GM19043 (cell line): ENCODE measurements around the gene ERCC5.

Source experiments
- ATAC-seq: cut with Tn5 transposase; IDR thresholded peaks from one replicate; pipeline ENCODE4 v1.9.1; 2021; ENCODE audit warnings: low read depth; ENCODE audit not compliant: unreplicated experiment

ERCC5 gene

GRCh38 chr13:102879793-102880499, 34.1 kb downstream of the ERCC5 start:
- no peak for ATAC-seq

GRCh38 chr13:102881819-102882686, 36.2 kb downstream of the ERCC5 start:
- no peak for ATAC-seq

DNA sequence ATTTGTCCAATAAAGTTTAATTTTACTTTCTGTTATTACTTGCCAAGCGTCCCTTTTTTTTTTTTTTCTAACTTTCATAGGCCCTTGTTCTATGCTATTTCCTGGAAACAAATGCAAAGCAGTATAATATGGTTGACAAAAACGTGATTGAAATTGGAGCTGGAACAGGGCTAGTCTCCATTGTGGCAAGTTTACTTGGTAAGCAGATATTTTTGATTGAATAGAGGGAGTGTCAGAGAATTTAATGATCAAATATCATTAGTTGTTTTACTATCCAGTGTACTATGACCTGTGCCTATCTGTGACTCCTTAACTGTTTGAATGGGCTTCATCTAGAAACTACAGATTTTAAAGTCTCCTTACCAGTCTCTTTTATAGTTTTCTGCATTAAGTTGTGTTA, 46.7 kb downstream of the ERCC5 start:
- no peak for ATAC-seq

GRCh38 chr13:102897371-102898138, 51.7 kb downstream of the ERCC5 start:
- no peak for ATAC-seq

DNA sequence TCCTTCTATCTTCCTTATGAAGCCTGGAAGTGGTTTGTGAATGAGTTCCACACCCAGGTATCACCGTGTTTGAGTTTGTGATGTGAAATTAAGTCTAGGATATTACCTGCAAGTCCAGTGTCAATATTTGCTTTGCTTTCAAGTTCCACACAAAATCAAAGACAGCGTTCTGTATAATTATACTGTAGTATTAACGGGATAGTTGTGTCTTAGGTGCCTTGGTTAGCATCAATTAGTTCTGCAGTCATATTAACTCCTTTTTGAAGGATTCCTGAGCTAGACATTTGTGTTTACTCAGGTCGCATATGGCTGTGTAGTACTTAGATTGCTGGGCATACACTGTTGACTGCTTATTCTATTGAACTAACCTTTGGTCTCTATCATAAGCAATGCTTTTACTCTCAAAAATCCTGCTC, 54.4 kb downstream of the ERCC5 start:
- ATAC-seq, result no peak

GRCh38 chr13:102901056-102901455, 55.2 kb downstream of the ERCC5 start:
- ATAC-seq, result no peak

DNA sequence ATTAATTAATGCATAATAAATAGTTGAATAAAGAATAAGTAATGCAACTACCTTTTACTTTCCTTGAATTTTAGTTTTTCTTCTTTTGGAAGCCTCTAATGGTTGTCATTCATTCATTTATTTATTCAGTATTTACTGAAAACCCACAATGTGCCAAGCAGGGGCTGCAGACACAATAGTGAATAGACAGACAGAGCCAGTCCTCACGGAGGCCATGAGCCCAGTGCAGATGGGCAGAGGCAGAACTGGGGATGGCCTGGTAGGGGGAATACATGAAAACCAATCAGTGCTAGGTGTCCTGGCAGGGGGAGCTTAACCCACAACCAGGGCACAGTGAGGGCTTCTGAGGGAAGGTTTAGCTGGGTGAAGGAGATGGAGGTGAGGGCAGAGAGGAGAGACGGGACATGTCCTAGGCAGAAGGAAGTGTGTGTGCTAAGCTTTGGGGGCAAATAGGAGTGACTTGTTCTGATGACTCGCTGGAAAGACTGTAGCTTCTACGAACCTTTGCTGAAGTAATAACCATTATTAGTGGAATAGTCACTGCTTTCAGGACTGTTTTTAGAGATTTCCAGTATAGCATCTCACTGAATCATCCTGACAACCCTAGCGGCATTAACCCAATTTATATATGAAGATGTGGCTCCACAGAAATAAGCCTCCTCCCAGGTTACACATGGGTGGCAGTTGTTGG, 55.9 kb downstream of the ERCC5 start:
- ATAC-seq, result no peak

- no peak for ATAC-seq
Observed at GRCh38 chr13:102902789-102903347, 57.0 kb downstream of the ERCC5 start.

DNA sequence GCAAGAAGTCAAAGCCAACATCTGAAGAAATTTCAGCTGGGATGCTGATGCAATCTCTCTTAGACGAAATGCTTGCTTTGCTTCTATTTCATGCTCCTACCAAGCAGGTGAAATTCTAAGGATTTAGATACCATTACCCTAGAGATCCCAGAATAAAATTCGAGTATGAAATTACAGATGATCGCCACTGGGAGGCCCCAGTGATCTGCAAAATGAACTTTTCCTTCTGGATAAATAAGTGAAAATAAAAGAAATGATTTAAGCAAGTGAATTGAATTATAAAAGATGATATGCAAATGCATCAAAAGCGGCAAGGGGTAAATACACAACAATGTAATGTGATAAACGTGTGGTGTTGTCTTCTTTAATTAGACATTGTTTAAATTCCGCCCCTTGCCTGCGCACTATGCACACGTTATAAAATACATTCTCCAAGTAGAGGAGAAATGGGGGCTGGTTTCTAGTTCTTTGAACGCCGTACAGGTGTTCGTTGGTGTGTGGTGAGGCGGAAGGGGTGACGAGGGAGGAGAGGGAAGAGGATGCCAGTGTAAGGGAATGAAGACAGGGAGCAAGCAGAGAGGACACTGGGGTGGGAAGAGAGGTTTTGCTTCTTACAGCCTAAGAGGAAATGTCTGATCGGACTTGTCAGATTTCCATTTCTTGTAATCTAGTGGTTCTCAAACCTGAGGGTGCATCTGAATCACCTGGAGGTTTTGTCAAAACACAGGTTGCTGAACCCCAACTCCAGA, 58.0 kb downstream of the ERCC5 start:
- no peak for ATAC-seq

DNA sequence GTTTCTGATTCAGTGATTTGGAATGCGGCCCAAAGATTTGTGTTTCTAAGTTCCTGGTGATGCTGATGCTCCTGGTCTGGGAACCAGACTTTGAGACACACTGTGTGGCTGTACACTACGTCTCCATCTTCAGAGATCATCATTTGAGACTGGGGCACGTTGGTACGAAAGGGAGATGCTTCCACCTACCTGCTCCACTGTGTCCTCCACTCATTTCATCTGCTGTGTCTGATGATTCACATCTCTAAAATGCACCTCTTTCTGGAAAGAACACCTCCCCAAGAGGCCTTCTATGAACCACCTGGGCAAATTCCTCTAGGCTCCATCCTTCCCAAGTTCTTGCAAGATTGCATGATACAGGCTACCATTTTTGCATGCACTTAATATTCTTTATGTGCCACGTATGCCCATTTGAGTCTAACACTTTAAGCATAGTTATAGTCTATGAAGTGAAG, 58.6 kb downstream of the ERCC5 start:
- no peak for ATAC-seq

DNA sequence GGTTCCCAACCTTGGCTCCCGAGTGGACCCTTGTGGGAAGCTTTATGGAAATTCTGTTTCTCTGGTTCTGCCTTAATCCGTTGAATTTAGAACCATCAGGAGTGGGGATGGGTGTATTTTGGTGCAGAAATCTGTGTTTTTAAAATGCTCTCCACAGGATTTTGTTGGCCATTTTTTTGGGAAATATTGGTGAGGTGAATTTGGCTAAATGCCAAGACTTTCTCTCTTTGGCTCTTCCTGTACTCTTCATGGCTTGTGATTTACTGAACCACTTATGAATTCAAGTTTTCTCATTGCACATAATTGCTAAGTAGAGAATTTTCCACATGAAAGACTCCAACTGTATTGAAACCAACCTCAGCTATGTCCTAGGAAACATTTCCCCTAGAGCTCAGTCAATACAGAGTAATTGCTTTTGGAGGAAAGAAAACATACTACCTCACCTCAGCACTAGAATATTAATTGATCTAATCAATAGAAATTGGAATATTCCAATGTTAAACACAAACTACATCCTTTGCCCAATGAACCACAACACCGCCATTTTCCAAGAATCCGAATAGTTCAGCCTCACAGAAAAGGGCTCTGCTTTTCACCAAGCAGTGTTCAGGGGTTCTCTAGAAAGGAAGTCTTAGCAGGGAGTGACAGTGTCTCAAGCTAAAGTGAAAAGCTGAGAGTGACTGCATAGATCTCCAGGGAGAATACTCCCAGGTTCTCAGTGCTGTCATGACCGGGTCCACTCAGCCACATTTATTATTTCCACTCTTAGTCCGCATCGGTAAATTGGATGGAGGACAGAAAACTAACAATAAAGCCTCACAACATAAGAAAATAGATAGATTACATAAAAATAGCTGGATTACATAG, 60.3 kb downstream of the ERCC5 start:
- no peak for ATAC-seq

DNA sequence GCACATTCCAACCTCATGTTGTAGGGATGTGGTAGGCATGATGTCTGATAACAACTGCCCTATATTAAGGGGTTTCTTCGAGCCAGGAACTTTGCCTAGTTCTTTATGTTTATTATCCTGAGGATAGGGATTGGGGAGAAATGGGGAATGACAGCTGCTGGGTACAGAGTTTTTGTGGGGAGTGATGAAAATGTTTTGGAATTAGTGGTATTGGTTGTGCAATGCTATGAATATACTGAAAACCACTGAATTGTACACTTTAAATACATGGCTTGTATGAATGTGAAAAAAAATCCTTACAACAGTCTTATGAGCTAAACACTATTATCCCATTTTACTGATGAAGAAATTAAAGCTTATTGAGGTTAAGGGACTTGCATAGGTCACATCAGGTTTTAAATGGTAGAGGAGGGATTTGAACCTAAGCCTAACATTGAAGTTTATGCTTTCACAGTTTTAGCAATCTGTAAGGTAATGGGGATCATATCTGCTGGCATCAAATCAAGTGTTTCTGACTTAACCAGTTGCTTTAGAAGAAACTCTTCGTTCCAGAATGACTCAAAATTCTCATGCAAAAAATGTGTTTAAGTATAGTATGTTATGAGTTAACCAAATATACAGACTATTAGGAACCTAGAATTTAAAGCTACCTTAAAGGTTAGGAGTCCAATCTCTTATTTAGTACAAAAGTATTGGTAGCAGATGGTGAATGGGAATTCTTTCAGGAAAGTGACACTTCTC, 61.4 kb downstream of the ERCC5 start:
- ATAC-seq, result peak; percentile 48

- ATAC-seq, result no peak
Observed at GRCh38 chr13:102907886-102908515, 62.2 kb downstream of the ERCC5 start.

DNA sequence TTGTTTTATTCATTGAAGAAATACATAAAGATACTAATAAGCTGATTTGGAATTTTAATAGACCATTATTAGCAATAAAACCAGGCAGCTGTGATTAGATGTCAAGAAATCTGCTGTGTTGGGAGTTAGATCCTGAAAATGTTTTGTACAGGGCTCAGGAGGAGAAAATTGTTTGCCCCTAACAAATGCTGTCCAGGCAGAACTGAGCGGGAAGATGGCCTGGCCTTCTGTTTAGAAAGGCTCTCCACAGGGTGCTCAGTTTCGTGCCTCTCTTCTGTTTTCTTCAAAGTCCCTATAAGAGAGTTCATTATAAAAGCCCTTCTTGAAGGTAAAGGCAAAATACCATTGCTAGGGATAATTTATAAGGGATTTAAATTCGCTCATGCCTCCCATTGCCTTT, 64.1 kb downstream of the ERCC5 start:
- ATAC-seq, result no peak

DNA sequence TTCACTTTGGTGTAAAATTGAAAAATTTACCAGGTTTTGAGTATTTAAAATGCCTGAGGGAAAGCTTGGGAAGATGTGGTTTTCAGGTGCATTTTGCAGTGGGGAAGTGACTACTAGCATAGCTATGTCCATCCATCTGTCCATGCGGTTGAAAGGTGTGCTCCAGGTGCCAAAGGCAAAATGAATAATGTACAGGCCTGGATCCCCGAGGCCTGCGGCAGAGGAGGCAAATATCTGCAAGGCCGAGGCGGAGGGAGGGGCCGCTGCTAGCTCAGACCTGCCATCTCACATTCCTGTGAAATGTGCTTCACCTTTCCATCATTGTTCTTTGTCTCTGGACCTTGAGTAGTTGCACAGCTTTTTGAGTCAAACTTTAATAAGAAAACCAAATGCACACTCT, 65.5 kb downstream of the ERCC5 start:
- no peak for ATAC-seq

GRCh38 chr13:102912599-102912998, 66.8 kb downstream of the ERCC5 start:
- no peak for ATAC-seq

GRCh38 chr13:102913914-102914313, 68.1 kb downstream of the ERCC5 start:
- no peak for ATAC-seq
